IMR-90 (cell line): ENCODE data around the gene METTL24. TPM values are rescaled to one million over a fixed set of nuclear protein-coding genes. Genes with fewer than 3 reads are reported as not detected.

Experiments used
- ATAC-seq: fragments of 200-7000 bp; cut with Tn5 transposase; 2 replicates; pipeline ENCODE4 v1.9.1; 2020; ENCODE audit warnings: low read depth, mild to moderate bottlenecking, moderate library complexity
- BruUV-seq: library from RNA; stranded (reverse); fragments of 400-500 nt; replicated peaks from 2 replicates; lab custom pipeline; 2021; lab: Mats Ljungman, UMichigan
- CTCF ChIA-PET: fragments of 300-600 bp; formaldehyde crosslinking; extraction: SDS; loops from one replicate; lab custom pipeline; 2021; ENCODE audit warnings: antibody characterized with exemption; lab: Yijun Ruan, JAX
- POLR2A ChIA-PET: fragments of 300-600 bp; sonication (Branson Sonifier 250); formaldehyde crosslinking; loops from one replicate; lab custom pipeline; 2022; ENCODE audit warnings: antibody characterized with exemption; ENCODE audit not compliant: unreplicated experiment; lab: Charles Lee
- DNase-seq: peaks from one replicate; pipeline ENCODE4 v3.0.0; 2013
- H2AFZ ChIP-seq: replicated peaks from 2 replicates; pipeline ENCODE3; 2013; ENCODE audit warnings: low read length, mild to moderate bottlenecking; ENCODE audit not compliant: poor library complexity
- H2AK5ac ChIP-seq: 2 replicates; pipeline ENCODE4 v1.6.1; 2013; ENCODE audit warnings: low read depth, low read length, inconsistent platforms
- H2AK9ac ChIP-seq: replicated peaks from 2 replicates; pipeline ENCODE3; 2013; ENCODE audit warnings: mild to moderate bottlenecking, low read depth, low read length, moderate library complexity; ENCODE audit not compliant: poor library complexity
- H2BK120ac ChIP-seq: 2 replicates; pipeline ENCODE4 v1.6.1; 2013; ENCODE audit warnings: low read depth, low read length, inconsistent platforms
- H2BK15ac ChIP-seq: 3 replicates; pipeline ENCODE4 v1.6.1; 2013; ENCODE audit warnings: low read depth, low read length, inconsistent platforms
- H2BK20ac ChIP-seq: 2 replicates; pipeline ENCODE4 v1.6.1; 2013; ENCODE audit warnings: low read depth, mild to moderate bottlenecking, inconsistent platforms, low read length, moderate library complexity
- H2BK5ac ChIP-seq: 2 replicates; pipeline ENCODE4 v1.6.1; 2013; ENCODE audit warnings: mild to moderate bottlenecking, low read depth, low read length, inconsistent platforms; ENCODE audit not compliant: poor library complexity, severe bottlenecking
- H3K14ac ChIP-seq: replicated peaks from 2 replicates; pipeline ENCODE4 v1.6.1; 2013; ENCODE audit warnings: low read depth, low read length, inconsistent platforms
- H3K18ac ChIP-seq: 2 replicates; pipeline ENCODE4 v1.6.1; 2013; ENCODE audit warnings: low read depth, low read length, control low read depth
- H3K23ac ChIP-seq: 2 replicates; pipeline ENCODE4 v1.6.1; 2013; ENCODE audit warnings: low read depth, low read length, inconsistent platforms
- H3K27ac ChIP-seq: 2 replicates; pipeline ENCODE4 v1.5.1; 2013; ENCODE audit warnings: mild to moderate bottlenecking, control low read depth, low read length; ENCODE audit not compliant: insufficient read depth
- H3K27me3 ChIP-seq: 2 replicates; pipeline ENCODE4 v1.6.1; 2013; ENCODE audit warnings: low read length; ENCODE audit not compliant: control insufficient read depth, insufficient read depth
- H3K36me3 ChIP-seq: 2 replicates; pipeline ENCODE4 v1.6.1; 2013; ENCODE audit warnings: low read length, mixed read lengths; ENCODE audit not compliant: control insufficient read depth, insufficient read depth
- H3K4ac ChIP-seq: 2 replicates; pipeline ENCODE4 v1.6.1; 2013; ENCODE audit warnings: low read depth, low read length, inconsistent platforms
- H3K4me1 ChIP-seq: 2 replicates; pipeline ENCODE4 v1.6.1; 2013; ENCODE audit warnings: low read length, mixed read lengths; ENCODE audit not compliant: control insufficient read depth, insufficient read depth
- H3K4me2 ChIP-seq: 2 replicates; pipeline ENCODE4 v1.6.1; 2013; ENCODE audit warnings: low read depth, mild to moderate bottlenecking, control low read depth, low read length, moderate library complexity
- H3K4me3 ChIP-seq: 2 replicates; pipeline ENCODE4 v1.5.1; 2013; ENCODE audit warnings: low read depth, mild to moderate bottlenecking, control low read depth, low read length, moderate library complexity; ENCODE audit not compliant: insufficient read depth
- H3K56ac ChIP-seq: 2 replicates; pipeline ENCODE4 v1.6.1; 2013; ENCODE audit warnings: low read length, inconsistent platforms; ENCODE audit not compliant: insufficient read depth; ENCODE audit errors: extremely low read depth
- H3K79me1 ChIP-seq, 2 experiments: 2 replicates each; pipeline ENCODE4 v1.6.1; 2013; ENCODE audit warnings: low read length in 2 of 2, inconsistent platforms in 1 of 2, low read depth in 1 of 2
- H3K9ac ChIP-seq: 2 replicates; pipeline ENCODE4 v1.6.1; 2013; ENCODE audit warnings: low read depth, low read length, control low read depth
- H3K9me1 ChIP-seq: 2 replicates; pipeline ENCODE4 v1.6.1; 2013; ENCODE audit warnings: low read length, inconsistent platforms; ENCODE audit not compliant: insufficient read depth
- H3K9me3 ChIP-seq: 2 replicates; pipeline ENCODE4 v1.6.1; 2013; ENCODE audit warnings: low read length; ENCODE audit not compliant: control insufficient read depth, insufficient read depth
- H4K20me1 ChIP-seq: 2 replicates; pipeline ENCODE4 v1.6.1; 2013; ENCODE audit warnings: low read length, inconsistent platforms; ENCODE audit not compliant: insufficient read depth
- H4K5ac ChIP-seq: 2 replicates; pipeline ENCODE4 v1.6.1; 2013; ENCODE audit warnings: mild to moderate bottlenecking, low read depth, low read length, control low read depth
- H4K8ac ChIP-seq, 2 experiments: 2 replicates each; pipeline ENCODE4 v1.6.1; 2013; ENCODE audit warnings: low read depth in 2 of 2, low read length in 2 of 2, control low read depth in 1 of 2, inconsistent platforms in 1 of 2
- H4K91ac ChIP-seq: 2 replicates; pipeline ENCODE4 v1.6.1; 2013; ENCODE audit warnings: low read depth, low read length, inconsistent platforms; ENCODE audit not compliant: insufficient read depth
- BHLHE40 ChIP-seq: fragments of 150-350 bp; IDR thresholded peaks from 2 replicates; pipeline ENCODE4 v1.6.1; 2016; ENCODE audit warnings: mild to moderate bottlenecking, low read depth, low read length
- CEBPB ChIP-seq: IDR thresholded peaks from 2 replicates; pipeline ENCODE4 v1.6.1; 2012; ENCODE audit warnings: low read depth, low read length, improper control_type of control experiment
- POLR2A ChIP-seq: IDR thresholded peaks from 2 replicates; pipeline ENCODE4 v1.6.1; 2012; ENCODE audit warnings: mild to moderate bottlenecking, low read depth, low read length
- RCOR1 ChIP-seq: IDR thresholded peaks from 2 replicates; pipeline ENCODE4 v1.6.1; 2012; ENCODE audit warnings: mild to moderate bottlenecking, low read length, improper control_type of control experiment; ENCODE audit not compliant: insufficient replicate concordance
- SMC3 ChIP-seq: fragments of 150-350 bp; IDR thresholded peaks from 2 replicates; pipeline ENCODE4 v1.6.1; 2016; ENCODE audit warnings: low read depth, mild to moderate bottlenecking, antibody characterized with exemption, low read length, moderate library complexity
- USF2 ChIP-seq: fragments of 150-350 bp; IDR thresholded peaks from 2 replicates; pipeline ENCODE4 v1.6.1; 2017; ENCODE audit warnings: mild to moderate bottlenecking, antibody characterized with exemption, low read length, low read depth
- WGBS, 2 experiments: methylation state at CpG; one replicate each; pipeline versions ENCODE4 v1.1.5 to v1.1.7; 2013; ENCODE audit warnings: missing lambda C conversion rate in 2 of 2; ENCODE audit not compliant: insufficient read length in 1 of 2; ENCODE audit errors: extremely low coverage in 2 of 2; 5-methylcytosine and 5-hydroxymethylcytosine counted together
- dilution Hi-C: fragments of 300-500 bp; cut with HindIII; formaldehyde crosslinking; loops from one replicate; pipeline ENCODE4 v1.14.3; 2018; ENCODE audit warnings: low sequenced_read_pairs; ENCODE audit not compliant: unreplicated experiment
- in situ Hi-C: fragments of 300-500 bp; cut with MboI; formaldehyde crosslinking; loops from 3 replicates; pipeline ENCODE4 v1.14.3; 2019; ENCODE audit warnings: low sequenced_read_pairs, inconsistent platforms, mixed read lengths
- intact Hi-C: fragments of 100-400 bp; cut with micrococcal nuclease; formaldehyde crosslinking; loops from 2 replicates; pipeline ENCODE4 v1.10.0; 2022
- polyA plus RNA-seq, 3 experiments: library from polyadenylated mRNA; depleted of rRNA; stranded (reverse); fragments of >200 nt; gene quantifications; 2 replicates each; pipeline ENCODE4 v1.2.3, GENCODE V29; 2012; ENCODE audit warnings: low replicate concordance in 1 of 3
- total RNA-seq: library from RNA; depleted of rRNA; stranded (reverse); fragments of >200 nt; gene quantifications from 2 replicates; pipeline ENCODE4 v1.2.3, GENCODE V29; 2012

Gene METTL24
- total and polyA plus RNA-seq, 2 of the 4 experiments (the other 2 are of a cell fraction) = not detected

- no peak overlapping the region for H3K23ac ChIP-seq
- ChIA-PET CTCF (no interaction called here), POLR2A (no interaction called here)
- no peak overlapping the region for H3K4me3 ChIP-seq
- no TSS peak for BruUV-seq
- H3K79me1 ChIP-seq = no peaks in the 10 kb centered on the region
- no peak overlapping the region for H3K56ac ChIP-seq
- no CpG with 5 or more reads among the region's 8 CpGs for WGBS, 2 experiments
- H3K4ac ChIP-seq = no peak overlapping the region
- H3K14ac ChIP-seq = no peak overlapping the region
- H4K20me1 ChIP-seq = no peaks in the 10 kb centered on the region
- no peak overlapping the region for H2BK120ac ChIP-seq
- dilution Hi-C loops (no loop called here), in situ Hi-C loops (no loop called here), intact Hi-C loops (no loop called here)
- H3K9me1 ChIP-seq = no peaks in the 10 kb centered on the region
- H2BK20ac ChIP-seq = no peak overlapping the region
- ATAC-seq = no peak
- no peak overlapping the region for H2BK5ac ChIP-seq
- H2AFZ ChIP-seq = no peak overlapping the region
- no peaks in the 10 kb centered on the region; the same call in 1 of the 2 replicates for H3K4me1 ChIP-seq
- H3K36me3 ChIP-seq = no peaks in the 10 kb centered on the region
- H3K9ac ChIP-seq = no peak overlapping the region
- no peak overlapping the region for H3K27ac ChIP-seq
- no peaks in the 10 kb centered on the region for H3K9me3 ChIP-seq
- no peak overlapping the region for H2BK15ac ChIP-seq
- no peak overlapping the region for H2AK9ac ChIP-seq
- H4K8ac ChIP-seq = no peak overlapping the region
- H3K27me3 ChIP-seq = peaks cover 3% of the 10 kb centered on the region
- no peak overlapping the region for H4K91ac ChIP-seq
- TF ChIP-seq BHLHE40 = no peak
- no peak for TF ChIP-seq RCOR1
- TF ChIP-seq USF2 = no peak
- TF ChIP-seq CEBPB = no peak
- no peak for TF ChIP-seq POLR2A
- TF ChIP-seq SMC3 = no peak
- H3K18ac ChIP-seq = no peak overlapping the region
- H2AK5ac ChIP-seq = no peak overlapping the region
- no peak overlapping the region for H3K4me2 ChIP-seq
- DNase-seq = no peak
- H4K5ac ChIP-seq = no peak overlapping the region
Measured at GRCh38 chr6:110404607-110405006, 46.5 kb upstream of the METTL24 start.
